Thyroid gland (tissue), 4 donors: ENCODE measurements around the gene SLC35F1. TPM values are rescaled to one million over a fixed set of nuclear protein-coding genes. Genes with fewer than 3 reads are reported as not detected.

ENCODE experiments used
- DNase-seq, 2 donors: peaks; one replicate each; pipeline ENCODE4 v3.0.0-alpha.2; 2019
- H3K27ac ChIP-seq, 3 donors: fragments of 200-600 bp; sonication (generic); 1 replicate in 2 of 3; 2 replicates in 1 of 3; pipeline ENCODE4 v1.5.1; 2016 to 2019; ENCODE audit warnings: mild to moderate bottlenecking in 1 of 3, moderate library complexity in 1 of 3
- H3K27me3 ChIP-seq: fragments of 200-600 bp; sonication (generic); one replicate; pipeline ENCODE4 v1.5.1; 2019
- H3K36me3 ChIP-seq, 2 donors: fragments of 200-600 bp; sonication (generic); one replicate each; pipeline ENCODE4 v1.5.1; 2016 to 2019
- H3K4me1 ChIP-seq, 2 donors: fragments of 200-600 bp; sonication (generic); one replicate each; pipeline ENCODE4 v1.5.1; 2017 to 2019
- H3K4me3 ChIP-seq, 3 donors: fragments of 200-600 bp; sonication (generic); replicated peaks in 1 of 3; 1 replicate in 2 of 3; 2 replicates in 1 of 3; pipeline ENCODE4 v1.5.1; 2016; ENCODE audit warnings: mild to moderate bottlenecking in 1 of 3
- H3K9me3 ChIP-seq: fragments of 200-600 bp; sonication (generic); one replicate; pipeline ENCODE4 v1.5.1; 2017
- POLR2A ChIP-seq, 2 donors: fragments of 450-650 bp; IDR thresholded peaks; one replicate each; pipeline ENCODE4 v1.6.1; 2017; ENCODE audit warnings: antibody characterized with exemption in 2 of 2, mild to moderate bottlenecking in 2 of 2, moderate library complexity in 1 of 2
- WGBS, 2 donors: methylation state at CpG; one replicate each; pipeline ENCODE4 v1.1.5; 2017; 5-methylcytosine and 5-hydroxymethylcytosine counted together
- intact Hi-C: fragments of 100-400 bp; cut with DNase I; formaldehyde crosslinking; loops from one replicate; pipeline ENCODE4 v1.15.1; 2023
- total RNA-seq, 4 donors: library from RNA; depleted of rRNA; stranded (reverse); fragments of >200 nt; gene quantifications; one replicate each; pipeline ENCODE4 v1.2.3, GENCODE V29; 2016
- TF ChIP-seq, protein P1 (sequence below), 6 experiments: fragments of 200-600 bp in 3 of 6; fragments of 450-650 bp in 3 of 6; sonication (generic) in 3 of 6; IDR thresholded peaks; one replicate each; pipeline ENCODE4 v1.5.1; 2016 to 2019; ENCODE audit warnings: antibody characterized with exemption in 6 of 6, mild to moderate bottlenecking in 2 of 6, inconsistent platforms in 1 of 6, moderate library complexity in 1 of 6

Gene SLC35F1
- total RNA-seq, 4 donors from 2014 or later: 0.54 to 5.5 (median 1.4) TPM

DNA sequence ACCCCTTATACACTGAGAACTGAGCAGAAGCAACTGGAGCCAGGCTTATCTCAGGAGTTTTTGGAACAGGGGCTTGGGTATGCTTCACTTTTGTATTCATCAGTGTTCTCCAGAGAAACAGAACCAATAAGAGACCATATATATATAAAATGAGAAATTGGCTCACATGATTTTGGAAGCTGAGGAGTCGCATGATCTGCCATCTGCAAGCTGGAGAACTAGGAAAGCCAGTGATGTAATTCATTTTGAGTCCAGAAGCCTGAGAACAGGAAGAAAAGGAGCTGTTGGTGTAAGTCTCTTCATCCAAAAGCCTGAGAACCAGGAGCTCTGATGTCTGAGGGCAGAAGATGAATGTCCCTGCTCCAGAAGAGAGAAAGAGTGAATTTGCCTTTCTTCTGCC is 272.0 kb downstream of the SLC35F1 start:
- no peak for DNase-seq
- H3K36me3 ChIP-seq: no peaks in the 10 kb centered on the region
- H3K9me3 ChIP-seq: no peaks in the 10 kb centered on the region
- 89% methylated on average over 1 of the region's 1 CpG for WGBS, 2 donors
- H3K4me3 ChIP-seq: no peak overlapping the region
- TF ChIP-seq, protein P1, sequence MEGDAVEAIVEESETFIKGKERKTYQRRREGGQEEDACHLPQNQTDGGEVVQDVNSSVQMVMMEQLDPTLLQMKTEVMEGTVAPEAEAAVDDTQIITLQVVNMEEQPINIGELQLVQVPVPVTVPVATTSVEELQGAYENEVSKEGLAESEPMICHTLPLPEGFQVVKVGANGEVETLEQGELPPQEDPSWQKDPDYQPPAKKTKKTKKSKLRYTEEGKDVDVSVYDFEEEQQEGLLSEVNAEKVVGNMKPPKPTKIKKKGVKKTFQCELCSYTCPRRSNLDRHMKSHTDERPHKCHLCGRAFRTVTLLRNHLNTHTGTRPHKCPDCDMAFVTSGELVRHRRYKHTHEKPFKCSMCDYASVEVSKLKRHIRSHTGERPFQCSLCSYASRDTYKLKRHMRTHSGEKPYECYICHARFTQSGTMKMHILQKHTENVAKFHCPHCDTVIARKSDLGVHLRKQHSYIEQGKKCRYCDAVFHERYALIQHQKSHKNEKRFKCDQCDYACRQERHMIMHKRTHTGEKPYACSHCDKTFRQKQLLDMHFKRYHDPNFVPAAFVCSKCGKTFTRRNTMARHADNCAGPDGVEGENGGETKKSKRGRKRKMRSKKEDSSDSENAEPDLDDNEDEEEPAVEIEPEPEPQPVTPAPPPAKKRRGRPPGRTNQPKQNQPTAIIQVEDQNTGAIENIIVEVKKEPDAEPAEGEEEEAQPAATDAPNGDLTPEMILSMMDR (IDR thresholded peaks at IDR 0.05): no peak
- no peak for TF ChIP-seq POLR2A (IDR thresholded peaks at IDR 0.05)
- H3K4me1 ChIP-seq: no peaks in the 10 kb centered on the region
- intact Hi-C loops: no loop called here
- no peaks in the 10 kb centered on the region for H3K27me3 ChIP-seq
- H3K27ac ChIP-seq: no peak overlapping the region

DNA sequence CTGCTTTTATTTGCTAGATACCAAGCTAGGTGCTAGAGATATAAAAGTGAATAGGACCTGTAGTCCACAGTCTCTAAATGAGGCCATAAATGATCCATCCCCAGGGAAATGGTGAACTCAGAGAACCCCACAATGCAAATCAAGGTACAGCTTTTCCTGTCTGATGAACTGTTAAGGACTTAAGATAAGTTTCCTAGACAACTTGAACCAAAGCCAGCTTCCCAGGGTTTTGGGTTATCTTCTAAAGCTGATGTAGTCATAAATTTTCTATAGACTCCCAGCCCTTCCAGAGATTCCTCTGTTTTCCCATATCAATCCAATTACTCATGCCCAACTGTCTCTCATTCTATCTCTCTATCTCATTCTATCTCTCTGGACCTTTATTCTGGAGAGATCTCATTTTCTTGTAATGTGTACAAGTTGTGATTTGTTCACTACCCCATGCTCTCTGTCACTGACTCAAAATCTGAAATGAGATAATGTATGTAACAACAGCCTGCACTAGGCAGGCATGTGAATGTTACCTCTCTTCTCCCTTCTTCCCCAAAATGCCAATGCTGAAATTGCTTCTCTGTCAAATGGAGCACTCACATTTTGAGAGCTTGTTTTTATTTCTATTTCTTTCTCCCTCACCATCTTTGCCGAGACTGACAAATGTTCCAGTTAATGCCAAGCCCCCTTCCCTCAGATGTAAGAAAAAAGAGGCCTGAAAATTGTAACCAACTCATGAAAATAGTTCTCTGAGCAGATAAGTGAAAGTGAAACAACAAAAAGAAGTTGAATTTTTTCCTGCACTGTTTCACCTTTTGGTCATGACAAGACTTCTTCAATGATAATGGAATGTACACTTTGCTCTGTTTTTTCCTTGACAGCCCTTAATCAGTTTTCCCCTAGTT is 279.9 kb downstream of the SLC35F1 start:
- Histone ChIP-seq H3K27me3 (no peaks in the 10 kb centered on the region), H3K4me3 (no peak overlapping the region), H3K4me1 (no peaks in the 10 kb centered on the region), H3K9me3 (no peaks in the 10 kb centered on the region), H3K36me3 (no peaks in the 10 kb centered on the region), H3K27ac (no peak overlapping the region)
- intact Hi-C loops: no loop called here
- TF ChIP-seq, protein P1 (IDR thresholded peaks at IDR 0.05): no peak
- TF ChIP-seq POLR2A (IDR thresholded peaks at IDR 0.05): no peak
- WGBS, 2 donors: 54 to 62% methylated on average over 1 of the region's 1 CpG
- DNase-seq: no peak

DNA sequence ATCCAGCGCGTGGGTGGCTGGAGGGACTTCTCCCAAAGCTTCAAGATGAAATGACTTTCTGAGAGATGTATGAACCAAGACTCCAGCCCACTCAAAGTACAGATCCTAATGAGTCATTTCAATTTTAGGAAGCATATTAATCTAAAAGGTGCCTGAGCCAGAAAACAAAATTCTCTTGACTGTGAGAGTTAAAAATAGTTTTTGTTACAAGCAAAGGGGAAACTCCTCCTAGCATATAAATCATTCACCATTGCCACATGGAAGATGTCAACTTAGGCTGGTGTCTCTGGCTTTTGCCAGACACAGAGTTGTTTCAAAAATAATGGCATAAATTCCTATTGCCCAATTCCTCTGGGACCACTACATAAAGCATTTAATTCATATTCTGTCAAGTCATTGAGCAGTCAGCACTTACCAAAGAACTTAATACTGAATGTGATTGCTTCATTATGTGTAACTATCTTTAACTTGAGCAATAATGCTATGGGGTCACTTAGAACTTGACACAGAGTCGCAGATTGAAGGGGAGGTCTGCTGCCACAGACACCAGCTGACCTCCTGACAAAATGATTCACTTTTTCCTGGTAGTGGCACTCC is 280.6 kb downstream of the SLC35F1 start:
- no peak overlapping the region for H3K27ac ChIP-seq
- TF ChIP-seq POLR2A (IDR thresholded peaks at IDR 0.05): no peak
- TF ChIP-seq, protein P1 (IDR thresholded peaks at IDR 0.05): no peak
- intact Hi-C loops: no loop called here
- H3K4me3 ChIP-seq: no peak overlapping the region
- H3K27me3 ChIP-seq: no peaks in the 10 kb centered on the region
- H3K4me1 ChIP-seq: no peaks in the 10 kb centered on the region
- DNase-seq: no peak
- WGBS, 2 donors: 52 to 67% methylated on average over 3 of the region's 3 CpGs
- H3K9me3 ChIP-seq: no peaks in the 10 kb centered on the region
- no peaks in the 10 kb centered on the region for H3K36me3 ChIP-seq

DNA sequence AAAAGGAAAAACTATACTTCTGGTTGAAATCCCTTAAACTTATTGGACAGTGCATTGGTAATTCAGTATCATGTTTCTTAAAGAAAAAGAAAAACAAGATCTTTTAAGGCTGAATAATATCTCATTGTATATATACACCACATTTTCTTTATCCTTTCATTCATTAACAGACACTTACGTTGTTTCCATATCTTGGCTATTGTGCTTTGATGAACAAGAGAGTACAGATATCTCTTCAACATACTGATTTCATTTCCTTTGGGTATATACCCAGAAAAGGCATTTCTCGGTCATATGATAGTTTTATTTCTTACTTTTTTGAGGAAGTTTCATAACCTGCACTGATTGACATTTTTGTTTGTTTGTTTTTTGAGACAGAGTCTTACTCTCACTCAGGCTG is 281.5 kb downstream of the SLC35F1 start:
- H3K36me3 ChIP-seq: no peaks in the 10 kb centered on the region
- intact Hi-C loops: no loop called here
- DNase-seq: no peak
- 84 to 95% methylated on average over 2 of the region's 2 CpGs for WGBS, 2 donors
- H3K4me3 ChIP-seq: no peak overlapping the region
- no peaks in the 10 kb centered on the region for H3K27me3 ChIP-seq
- no peaks in the 10 kb centered on the region for H3K4me1 ChIP-seq
- TF ChIP-seq POLR2A (IDR thresholded peaks at IDR 0.05): no peak
- TF ChIP-seq, protein P1 (IDR thresholded peaks at IDR 0.05): no peak
- H3K9me3 ChIP-seq: no peaks in the 10 kb centered on the region
- no peak overlapping the region for H3K27ac ChIP-seq

DNA sequence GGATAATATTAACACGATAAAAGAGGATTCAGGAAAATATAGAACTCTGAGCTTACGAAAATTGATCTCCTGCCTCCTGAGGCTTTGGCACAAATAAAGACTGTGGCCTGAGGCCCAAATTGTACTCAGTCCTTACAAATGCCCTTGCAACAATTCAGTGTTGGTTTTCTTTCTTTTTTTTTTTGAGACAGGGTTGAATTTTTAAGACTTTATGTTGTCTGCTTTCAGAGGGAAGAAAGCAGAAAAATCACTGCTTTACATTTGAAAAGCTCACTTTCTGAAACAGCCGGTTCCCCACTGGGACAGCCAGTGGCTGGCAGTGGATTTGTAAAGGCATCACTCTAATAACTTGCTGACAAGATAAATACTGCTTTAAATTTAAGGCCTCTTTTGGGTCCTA is 290.5 kb downstream of the SLC35F1 start:
- no peak for DNase-seq
- no peaks in the 10 kb centered on the region for H3K9me3 ChIP-seq
- no peaks in the 10 kb centered on the region for H3K36me3 ChIP-seq
- no peaks in the 10 kb centered on the region for H3K27me3 ChIP-seq
- H3K4me3 ChIP-seq: no peak overlapping the region
- intact Hi-C loops: no loop called here
- H3K27ac ChIP-seq: no peak overlapping the region
- WGBS, 2 donors: 68 to 71% methylated on average over 3 of the region's 3 CpGs
- H3K4me1 ChIP-seq: no peaks in the 10 kb centered on the region
- TF ChIP-seq POLR2A (IDR thresholded peaks at IDR 0.05): no peak
- TF ChIP-seq, protein P1 (IDR thresholded peaks at IDR 0.05): no peak
